Endothelial cell of umbilical vein (primary cell): Measurements from ENCODE around the gene CDK5. TPM values are rescaled to one million over a fixed set of nuclear protein-coding genes. Genes with fewer than 3 reads are reported as not detected.

ENCODE experiments used
- BruUV-seq: library from RNA; stranded (reverse); fragments of 400-500 nt; replicated peaks from 2 replicates; lab custom pipeline; 2021; lab: Mats Ljungman, UMichigan
- CTCF ChIA-PET: fragments of 300-600, 350-600 bp; sonication (Branson Sonifier 250); formaldehyde crosslinking; loops from one replicate; lab custom pipeline; 2021; ENCODE audit warnings: antibody characterized with exemption, inconsistent platforms; lab: Charles Lee
- POLR2A ChIA-PET: fragments of 300-600, 350-600 bp; sonication (Branson Sonifier 250); formaldehyde crosslinking; loops from one replicate; lab custom pipeline; 2021; ENCODE audit warnings: antibody characterized with exemption, inconsistent platforms; lab: Charles Lee
- DNase-seq: peaks from one replicate; pipeline ENCODE4 v3.0.0-alpha.2; 2011; ENCODE audit warnings: low read depth, low spot score
- FAIRE-seq: peaks from 2 replicates; lab custom pipeline; 2011; peaks lifted over from hg19 to GRCh38; lab: Jason Lieb, UNC
- H2AFZ ChIP-seq: 2 replicates; pipeline ENCODE4 v1.6.0; 2012; ENCODE audit warnings: low read depth, low read length, control low read depth, inconsistent platforms
- H3K27ac ChIP-seq: 2 replicates; pipeline ENCODE4 v1.5.1; 2011; ENCODE audit warnings: low read depth, mild to moderate bottlenecking, control low read depth, low read length, moderate library complexity; ENCODE audit not compliant: insufficient read depth
- H3K27me3 ChIP-seq, 2 experiments: 2 replicates each; pipeline versions ENCODE4 v1.6.0 to v1.6.1; 2011; ENCODE audit warnings: low read length in 2 of 2, mixed read lengths in 1 of 2; ENCODE audit not compliant: control insufficient read depth in 2 of 2, insufficient read depth in 2 of 2
- H3K36me3 ChIP-seq, 2 experiments: 2 replicates in 1 of 2; 3 replicates in 1 of 2; pipeline ENCODE4 v1.5.1; 2011; ENCODE audit warnings: low read length in 2 of 2, mild to moderate bottlenecking in 1 of 2, moderate library complexity in 1 of 2; ENCODE audit not compliant: control insufficient read depth in 2 of 2, insufficient read depth in 2 of 2; ENCODE audit errors: extremely low read depth in 1 of 2
- H3K4me1 ChIP-seq: 3 replicates; pipeline ENCODE4 v1.5.1; 2011; ENCODE audit warnings: mild to moderate bottlenecking, low read length; ENCODE audit not compliant: control insufficient read depth, insufficient read depth; ENCODE audit errors: extremely low read depth
- H3K4me2 ChIP-seq: 2 replicates; pipeline ENCODE4 v1.6.1; 2011; ENCODE audit warnings: low read length, control low read depth, mixed read lengths; ENCODE audit not compliant: insufficient read depth
- H3K4me3 ChIP-seq, 3 experiments: fragments of 200-600 bp in 1 of 3; sonication (generic), shearing (Covaris generic) in 1 of 3; replicated peaks in 1 of 3; 2 replicates each; pipeline ENCODE4 v1.5.1; 2011 to 2016; ENCODE audit warnings: control low read depth in 3 of 3, low read length in 3 of 3, mild to moderate bottlenecking in 2 of 3, inconsistent platforms in 1 of 3, low read depth in 1 of 3, moderate library complexity in 1 of 3; ENCODE audit not compliant: insufficient read depth in 1 of 3
- H3K79me2 ChIP-seq: 2 replicates; pipeline ENCODE4 v1.6.0; 2012; ENCODE audit warnings: low read length, inconsistent platforms; ENCODE audit not compliant: control insufficient read depth, insufficient read depth
- H3K9ac ChIP-seq: replicated peaks from 2 replicates; pipeline ENCODE3; 2011; ENCODE audit warnings: low read length, control low read depth; ENCODE audit not compliant: insufficient read depth; ENCODE audit errors: extremely low read depth
- H3K9me1 ChIP-seq: replicated peaks from 3 replicates; pipeline ENCODE4 v1.6.0; 2011; ENCODE audit warnings: mild to moderate bottlenecking, low read length; ENCODE audit not compliant: control insufficient read depth, insufficient read depth; ENCODE audit errors: extremely low read depth
- H3K9me3 ChIP-seq: replicated peaks from 2 replicates; pipeline ENCODE4 v1.5.1; 2012; ENCODE audit warnings: low read length, inconsistent platforms; ENCODE audit not compliant: control insufficient read depth, insufficient read depth
- H4K20me1 ChIP-seq: replicated peaks from 2 replicates; pipeline ENCODE3; 2011; ENCODE audit warnings: mild to moderate bottlenecking, low read length; ENCODE audit not compliant: control insufficient read depth, insufficient read depth; ENCODE audit errors: extremely low read depth
- EZH2 ChIP-seq: IDR thresholded peaks from 2 replicates; pipeline ENCODE4 v1.6.1; 2012; ENCODE audit warnings: borderline replicate concordance, low read depth, mild to moderate bottlenecking, moderate library complexity, low read length, inconsistent platforms; ENCODE audit not compliant: severe bottlenecking
- FOS ChIP-seq: IDR thresholded peaks from 2 replicates; pipeline ENCODE4 v1.6.1; 2011; ENCODE audit warnings: mild to moderate bottlenecking, low read length, moderate library complexity, borderline replicate concordance; ENCODE audit not compliant: insufficient read depth
- GATA2 ChIP-seq: IDR thresholded peaks from 2 replicates; pipeline ENCODE4 v1.7.0; 2011; ENCODE audit warnings: low read depth, mild to moderate bottlenecking, moderate library complexity, mixed read lengths, low read length; ENCODE audit not compliant: insufficient read length, insufficient read depth
- JUN ChIP-seq: IDR thresholded peaks from 2 replicates; pipeline ENCODE4 v1.6.1; 2011; ENCODE audit warnings: borderline replicate concordance, low read depth; ENCODE audit not compliant: insufficient read length, insufficient read depth
- MYC ChIP-seq: IDR thresholded peaks from one replicate; pipeline ENCODE4 v1.6.1; 2011; ENCODE audit warnings: mild to moderate bottlenecking, low read depth, low read length
- POLR2A ChIP-seq: IDR thresholded peaks from 2 replicates; pipeline ENCODE4 v1.6.1; 2012; ENCODE audit warnings: low read depth, mild to moderate bottlenecking, control low read depth, low read length
- POLR2AphosphoS5 ChIP-seq: IDR thresholded peaks from 2 replicates; pipeline ENCODE4 v1.6.1; 2012; ENCODE audit warnings: low read depth, mild to moderate bottlenecking, control low read depth, low read length, moderate library complexity; ENCODE audit not compliant: insufficient read depth
- dilution Hi-C: fragments of 300-500 bp; cut with MboI; formaldehyde crosslinking; loops from one replicate; pipeline ENCODE4 v1.15.0; 2019; ENCODE audit warnings: low sequenced_read_pairs; ENCODE audit not compliant: extremely low pct_ligation_motif_present
- intact Hi-C: fragments of 100-400 bp; cut with micrococcal nuclease; formaldehyde crosslinking; loops from one replicate; pipeline ENCODE4 v1.10.0; 2022
- polyA plus RNA-seq, 4 experiments: library from polyadenylated mRNA; depleted of rRNA in 3 of 4; stranded (reverse) in 3 of 4; unstranded in 1 of 4; fragments of >200 nt; gene quantifications; 2 replicates each; pipeline versions ENCODE4 v1.2.1 to v1.2.3, GENCODE V29; 2011 to 2012; ENCODE audit warnings: missing spikeins in 1 of 4
- total RNA-seq: library from RNA; stranded (reverse); gene quantifications from 2 replicates; pipeline ENCODE4 v1.2.3, GENCODE V29; 2021
- TF ChIP-seq, protein P1 (sequence below): IDR thresholded peaks from 2 replicates; pipeline ENCODE4 v1.6.1; 2011; ENCODE audit not compliant: insufficient read depth, insufficient read length
- TF ChIP-seq, protein P2 (sequence below), 2 donors: IDR thresholded peaks; 1 replicate in 1 of 2; 2 replicates in 1 of 2; pipeline ENCODE4 v1.5.1; 2011; ENCODE audit warnings: low read length in 2 of 2, mild to moderate bottlenecking in 2 of 2, moderate library complexity in 2 of 2, control low read depth in 1 of 2, inconsistent platforms in 1 of 2, low read depth in 1 of 2; ENCODE audit not compliant: insufficient read depth in 1 of 2; ENCODE audit errors: extremely low read depth in 1 of 2

The CDK5 gene
- total and polyA plus RNA-seq, 2 donors (not counting 3 experiments of a cell fraction or from before 2014, with no cell fraction given): 16.5 to 38.3 TPM

DNA sequence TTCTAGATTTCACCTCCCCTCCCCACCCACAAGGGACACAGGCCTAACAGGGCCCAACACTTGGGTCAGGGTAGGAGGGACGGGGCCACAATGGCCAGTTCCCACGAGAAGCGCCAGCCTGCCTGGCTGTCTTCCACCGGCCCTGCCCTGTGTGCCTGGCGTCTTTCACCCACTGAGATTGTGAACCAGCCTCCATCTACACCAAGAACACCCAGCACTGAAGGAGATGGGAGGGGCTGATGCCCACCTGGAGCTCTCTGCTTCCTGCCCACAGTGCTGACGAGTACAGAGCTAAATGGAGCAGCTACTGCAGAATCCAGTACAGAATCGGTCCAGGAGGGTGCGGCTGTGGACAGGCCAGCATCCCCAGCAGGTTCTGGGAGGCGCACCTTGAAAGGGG, 11.7 kb downstream of the CDK5 start:
- H2AFZ ChIP-seq: no peak overlapping the region
- no peak overlapping the region for H3K27ac ChIP-seq
- no peaks in the 10 kb centered on the region for H3K79me2 ChIP-seq
- no peaks in the 10 kb centered on the region for H3K9me3 ChIP-seq
- H3K9ac ChIP-seq: no peak overlapping the region
- no TSS peak for BruUV-seq
- intact Hi-C loops (no loop called here), dilution Hi-C loops (no loop called here)
- TF ChIP-seq JUN (no peak), MYC (no peak), POLR2A (no peak), FOS (no peak), EZH2 (no peak), GATA2 (no peak), POLR2AphosphoS5 (no peak)
- TF ChIP-seq, protein P1, sequence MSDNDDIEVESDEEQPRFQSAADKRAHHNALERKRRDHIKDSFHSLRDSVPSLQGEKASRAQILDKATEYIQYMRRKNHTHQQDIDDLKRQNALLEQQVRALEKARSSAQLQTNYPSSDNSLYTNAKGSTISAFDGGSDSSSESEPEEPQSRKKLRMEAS: no peak
- TF ChIP-seq, protein P2, sequence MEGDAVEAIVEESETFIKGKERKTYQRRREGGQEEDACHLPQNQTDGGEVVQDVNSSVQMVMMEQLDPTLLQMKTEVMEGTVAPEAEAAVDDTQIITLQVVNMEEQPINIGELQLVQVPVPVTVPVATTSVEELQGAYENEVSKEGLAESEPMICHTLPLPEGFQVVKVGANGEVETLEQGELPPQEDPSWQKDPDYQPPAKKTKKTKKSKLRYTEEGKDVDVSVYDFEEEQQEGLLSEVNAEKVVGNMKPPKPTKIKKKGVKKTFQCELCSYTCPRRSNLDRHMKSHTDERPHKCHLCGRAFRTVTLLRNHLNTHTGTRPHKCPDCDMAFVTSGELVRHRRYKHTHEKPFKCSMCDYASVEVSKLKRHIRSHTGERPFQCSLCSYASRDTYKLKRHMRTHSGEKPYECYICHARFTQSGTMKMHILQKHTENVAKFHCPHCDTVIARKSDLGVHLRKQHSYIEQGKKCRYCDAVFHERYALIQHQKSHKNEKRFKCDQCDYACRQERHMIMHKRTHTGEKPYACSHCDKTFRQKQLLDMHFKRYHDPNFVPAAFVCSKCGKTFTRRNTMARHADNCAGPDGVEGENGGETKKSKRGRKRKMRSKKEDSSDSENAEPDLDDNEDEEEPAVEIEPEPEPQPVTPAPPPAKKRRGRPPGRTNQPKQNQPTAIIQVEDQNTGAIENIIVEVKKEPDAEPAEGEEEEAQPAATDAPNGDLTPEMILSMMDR (IDR thresholded peaks at IDR 0.05; ENCODE audit: extremely low read depth in 1 of 2, insufficient read depth in 1 of 2, low read depth in 1 of 2, low read length in 2 of 2): no peak
- no peak overlapping the region for H3K4me3 ChIP-seq
- FAIRE-seq: no peak
- H3K27me3 ChIP-seq: peaks cover 0 to 4% of the 10 kb centered on the region in 2 experiments
- H4K20me1 ChIP-seq: no peaks in the 10 kb centered on the region
- H3K4me1 ChIP-seq: no peaks in the 10 kb centered on the region
- no peak for DNase-seq
- ChIA-PET CTCF (interaction anchor here (1.0 to 1.6 kb wide), 2 partner anchors 18 to 27 kb away, joined by 5 read pairs; partner anchors contain the start of gene ABCB8), POLR2A (no interaction called here)
- no peaks in the 10 kb centered on the region for H3K9me1 ChIP-seq
- H3K36me3 ChIP-seq: no peaks in the 10 kb centered on the region
- H3K4me2 ChIP-seq: no peak overlapping the region
